H9 (cell line): ENCODE measurements around the gene AKAIN1. TPM values are rescaled to one million over a fixed set of nuclear protein-coding genes. Genes with fewer than 3 reads are reported as not detected.
A peak's percentile ranks its signal among the peaks of the same experiment; 100 is the strongest.

ENCODE experiments used
- DNase-seq: peaks from one replicate; pipeline ENCODE4 v3.0.0-alpha.2; 2017
- H2AFZ ChIP-seq: one replicate; pipeline ENCODE4 v1.6.1; 2013; ENCODE audit warnings: mild to moderate bottlenecking, low read length, control low read depth, moderate library complexity
- H2AK5ac ChIP-seq: 2 replicates; pipeline ENCODE4 v1.6.1; 2013; ENCODE audit warnings: low read length, control low read depth, mixed read lengths; ENCODE audit not compliant: insufficient read length
- H2BK120ac ChIP-seq: one replicate; pipeline ENCODE4 v1.6.1; 2013; ENCODE audit warnings: low read depth, mild to moderate bottlenecking, low read length, control low read depth, inconsistent platforms; ENCODE audit not compliant: poor library complexity, severe bottlenecking
- H2BK12ac ChIP-seq: 2 replicates; pipeline ENCODE4 v1.6.1; 2013; ENCODE audit warnings: low read length, control low read depth, mixed read lengths, low read depth; ENCODE audit not compliant: insufficient read length
- H2BK15ac ChIP-seq: 2 replicates; pipeline ENCODE4 v1.6.1; 2013; ENCODE audit warnings: low read depth, low read length, control low read depth
- H2BK20ac ChIP-seq: one replicate; pipeline ENCODE4 v1.6.1; 2013; ENCODE audit warnings: low read depth, mild to moderate bottlenecking, low read length, control low read depth, inconsistent platforms; ENCODE audit not compliant: poor library complexity, severe bottlenecking
- H2BK5ac ChIP-seq: 2 replicates; pipeline ENCODE4 v1.6.1; 2013; ENCODE audit warnings: low read length, control low read depth, mixed read lengths; ENCODE audit not compliant: insufficient read length
- H3K14ac ChIP-seq: 2 replicates; pipeline ENCODE4 v1.6.1; 2013; ENCODE audit warnings: low read length, control low read depth; ENCODE audit not compliant: insufficient read depth
- H3K18ac ChIP-seq: 2 replicates; pipeline ENCODE4 v1.6.1; 2013; ENCODE audit warnings: low read depth, mild to moderate bottlenecking, mixed read lengths, low read length, control low read depth; ENCODE audit not compliant: insufficient read length
- H3K23ac ChIP-seq: 2 replicates; pipeline ENCODE4 v1.6.1; 2013; ENCODE audit warnings: low read length, control low read depth, mixed read lengths, low read depth; ENCODE audit not compliant: insufficient read length
- H3K23me2 ChIP-seq: 2 replicates; pipeline ENCODE4 v1.6.1; 2013; ENCODE audit warnings: low read depth, mild to moderate bottlenecking, mixed read lengths, low read length, control low read depth; ENCODE audit not compliant: insufficient read length, poor library complexity, severe bottlenecking
- H3K27ac ChIP-seq: 2 replicates; pipeline ENCODE4 v1.5.1; 2013; ENCODE audit warnings: low read length, control low read depth, mixed read lengths, low read depth; ENCODE audit not compliant: insufficient read length
- H3K27me3 ChIP-seq: 2 replicates; pipeline ENCODE4 v1.6.1; 2013; ENCODE audit warnings: low read length, control low read depth, inconsistent platforms; ENCODE audit not compliant: insufficient read depth
- H3K4ac ChIP-seq: 2 replicates; pipeline ENCODE4 v1.6.1; 2013; ENCODE audit warnings: low read depth, mild to moderate bottlenecking, control low read depth, inconsistent platforms, low read length, moderate library complexity
- H3K4me1 ChIP-seq: 2 replicates; pipeline ENCODE4 v1.6.1; 2013; ENCODE audit warnings: low read length, control low read depth, inconsistent platforms; ENCODE audit not compliant: insufficient read depth
- H3K4me2 ChIP-seq: 2 replicates; pipeline ENCODE4 v1.6.1; 2013; ENCODE audit warnings: low read length, control low read depth, mixed read lengths; ENCODE audit not compliant: insufficient read length, insufficient read depth
- H3K56ac ChIP-seq: 2 replicates; pipeline ENCODE4 v1.6.1; 2013; ENCODE audit warnings: low read depth, mild to moderate bottlenecking, mixed read lengths, low read length, control low read depth; ENCODE audit not compliant: insufficient read length
- H3K79me1 ChIP-seq: 2 replicates; pipeline ENCODE4 v1.6.1; 2013; ENCODE audit warnings: low read depth, mild to moderate bottlenecking, moderate library complexity, low read length, control low read depth, inconsistent platforms; ENCODE audit not compliant: insufficient read depth, poor library complexity, severe bottlenecking
- H3K79me2 ChIP-seq: 2 replicates; pipeline ENCODE4 v1.6.1; 2013; ENCODE audit warnings: low read length, control low read depth, inconsistent platforms; ENCODE audit not compliant: insufficient read depth
- H3K9ac ChIP-seq: 2 replicates; pipeline ENCODE4 v1.6.1; 2013; ENCODE audit warnings: low read length, control low read depth, mixed read lengths; ENCODE audit not compliant: insufficient read length; ENCODE audit errors: extremely low read depth
- H3K9me3 ChIP-seq: one replicate; pipeline ENCODE4 v1.6.1; 2013; ENCODE audit warnings: low read depth, low read length, inconsistent platforms; ENCODE audit not compliant: control insufficient read depth
- H3T11ph ChIP-seq: one replicate; pipeline ENCODE4 v1.6.1; 2013; ENCODE audit warnings: mild to moderate bottlenecking, low read length, control low read depth, inconsistent platforms
- H4K20me1 ChIP-seq: one replicate; pipeline ENCODE4 v1.6.1; 2013; ENCODE audit not compliant: control insufficient read depth, insufficient read length, insufficient read depth
- H4K5ac ChIP-seq: 2 replicates; pipeline ENCODE4 v1.6.1; 2013; ENCODE audit warnings: low read depth, mild to moderate bottlenecking, mixed read lengths, low read length, control low read depth; ENCODE audit not compliant: insufficient read length
- H4K8ac ChIP-seq: replicated peaks from 2 replicates; pipeline ENCODE4 v1.6.1; 2013; ENCODE audit warnings: low read length, control low read depth, mixed read lengths, low read depth; ENCODE audit not compliant: insufficient read length
- H4K91ac ChIP-seq: 2 replicates; pipeline ENCODE4 v1.6.1; 2013; ENCODE audit warnings: low read depth, mild to moderate bottlenecking, moderate library complexity, mixed read lengths, low read length, control low read depth; ENCODE audit not compliant: insufficient read length
- H3K27ac Mint-ChIP-seq, 3 experiments: 2 replicates in 2 of 3; 3 replicates in 1 of 3; pipeline ENCODE4 v1.8.0; 2020 to 2021; ENCODE audit warnings: mixed read lengths in 3 of 3, mild to moderate bottlenecking in 1 of 3, moderate library complexity in 1 of 3
- H3K27me3 Mint-ChIP-seq: 2 replicates; pipeline ENCODE4 v1.8.0; 2021; ENCODE audit warnings: low read depth, mild to moderate bottlenecking, moderate library complexity, mixed read lengths
- H3K36me3 Mint-ChIP-seq, 3 experiments: 2 replicates in 2 of 3; 3 replicates in 1 of 3; pipeline ENCODE4 v1.8.0; 2020 to 2021; ENCODE audit warnings: low read depth in 3 of 3, mixed read lengths in 3 of 3; ENCODE audit not compliant: insufficient read depth in 1 of 3
- H3K4me1 Mint-ChIP-seq, 2 experiments: 2 replicates each; pipeline ENCODE4 v1.8.0; 2020; ENCODE audit warnings: mixed read lengths in 2 of 2
- H3K4me3 Mint-ChIP-seq, 2 experiments: 2 replicates in 1 of 2; 3 replicates in 1 of 2; pipeline ENCODE4 v1.8.0; 2020 to 2021; ENCODE audit warnings: mild to moderate bottlenecking in 2 of 2, mixed read lengths in 2 of 2, moderate library complexity in 1 of 2
- H3K9me3 Mint-ChIP-seq, 2 experiments: 2 replicates in 1 of 2; 3 replicates in 1 of 2; pipeline ENCODE4 v1.8.0; 2020; ENCODE audit warnings: mild to moderate bottlenecking in 2 of 2, mixed read lengths in 2 of 2, moderate library complexity in 1 of 2
- WGBS: extraction: QIAGEN DNeasy Blood & Tissue Kit; methylation state at CpG from one replicate; pipeline ENCODE4 v1.1.7; 2013; ENCODE audit warnings: missing lambda C conversion rate, low lambda C conversion rate, mixed read lengths; ENCODE audit not compliant: insufficient read length; ENCODE audit errors: extremely low coverage; 5-methylcytosine and 5-hydroxymethylcytosine counted together
- total RNA-seq: library from RNA; stranded (reverse); gene quantifications from 2 replicates; pipeline ENCODE4 v1.2.1, GENCODE V29; 2021
- TF ChIP-seq, protein P1 (sequence below): fragments of 200-600 bp; sonication (generic); conservative IDR thresholded peaks from 3 replicates; pipeline ENCODE4 v1.8.0; 2021; ENCODE audit warnings: antibody characterized with exemption, mild to moderate bottlenecking

The AKAIN1 gene
- total RNA-seq, 1 experiment from 2014 or later = not detected

- H2BK5ac ChIP-seq = no peak overlapping the region
- H3K23ac ChIP-seq = no peak overlapping the region
- H3K4me1 Mint-ChIP-seq = peaks cover 17 to 18% of the 10 kb centered on the region in 2 experiments
- no peak overlapping the region for H2BK12ac ChIP-seq
- H3K27me3 ChIP-seq = peaks cover 27% of the 10 kb centered on the region
- H3K36me3 Mint-ChIP-seq = no peaks in the 10 kb centered on the region; a peak in 1 of 7 replicates
- no peaks in the 10 kb centered on the region; a peak in 1 of 5 replicates for H3K9me3 Mint-ChIP-seq
- TF ChIP-seq, protein P1, sequence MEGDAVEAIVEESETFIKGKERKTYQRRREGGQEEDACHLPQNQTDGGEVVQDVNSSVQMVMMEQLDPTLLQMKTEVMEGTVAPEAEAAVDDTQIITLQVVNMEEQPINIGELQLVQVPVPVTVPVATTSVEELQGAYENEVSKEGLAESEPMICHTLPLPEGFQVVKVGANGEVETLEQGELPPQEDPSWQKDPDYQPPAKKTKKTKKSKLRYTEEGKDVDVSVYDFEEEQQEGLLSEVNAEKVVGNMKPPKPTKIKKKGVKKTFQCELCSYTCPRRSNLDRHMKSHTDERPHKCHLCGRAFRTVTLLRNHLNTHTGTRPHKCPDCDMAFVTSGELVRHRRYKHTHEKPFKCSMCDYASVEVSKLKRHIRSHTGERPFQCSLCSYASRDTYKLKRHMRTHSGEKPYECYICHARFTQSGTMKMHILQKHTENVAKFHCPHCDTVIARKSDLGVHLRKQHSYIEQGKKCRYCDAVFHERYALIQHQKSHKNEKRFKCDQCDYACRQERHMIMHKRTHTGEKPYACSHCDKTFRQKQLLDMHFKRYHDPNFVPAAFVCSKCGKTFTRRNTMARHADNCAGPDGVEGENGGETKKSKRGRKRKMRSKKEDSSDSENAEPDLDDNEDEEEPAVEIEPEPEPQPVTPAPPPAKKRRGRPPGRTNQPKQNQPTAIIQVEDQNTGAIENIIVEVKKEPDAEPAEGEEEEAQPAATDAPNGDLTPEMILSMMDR = no peak
- no peak overlapping the region for H3K56ac ChIP-seq
- no peaks in the 10 kb centered on the region for H3K79me1 ChIP-seq
- H4K8ac ChIP-seq = no peak overlapping the region
- peak; percentile 43 for DNase-seq
- no peak overlapping the region for H3K14ac ChIP-seq
- no peak overlapping the region for H4K5ac ChIP-seq
- no peak overlapping the region for H4K91ac ChIP-seq
- no peak overlapping the region for H3K27ac Mint-ChIP-seq
- no peaks in the 10 kb centered on the region for H4K20me1 ChIP-seq
- no CpG with 5 or more reads among the region's 18 CpGs for WGBS
- no peak overlapping the region for H2BK15ac ChIP-seq
- H3K4ac ChIP-seq = no peak overlapping the region
- H3T11ph ChIP-seq = no peak overlapping the region
- no peak overlapping the region for H3K27ac ChIP-seq
- no peak overlapping the region for H2AK5ac ChIP-seq
- no peaks in the 10 kb centered on the region for H3K79me2 ChIP-seq
- peak overlapping the region; percentile 86 for H3K4me2 ChIP-seq
- H3K18ac ChIP-seq = no peak overlapping the region
- H3K9ac ChIP-seq = no peak overlapping the region
- H3K9me3 ChIP-seq = no peaks in the 10 kb centered on the region
- peak overlapping the region; percentile 70 to 89 for H3K4me3 Mint-ChIP-seq
- no peaks in the 10 kb centered on the region for H3K4me1 ChIP-seq
- no peak overlapping the region for H2BK120ac ChIP-seq
- H2BK20ac ChIP-seq = no peak overlapping the region
- peaks cover 17% of the 10 kb centered on the region for H3K23me2 ChIP-seq
- H2AFZ ChIP-seq = no peak overlapping the region
- peaks cover 88% of the 10 kb centered on the region for H3K27me3 Mint-ChIP-seq
Measured at GRCh38 chr18:5197461-5197860, 404 bp upstream of the AKAIN1 start.
